Effector CD4-positive, alpha-beta T cell (primary cell): ENCODE measurements around the gene KIF25.
"Not testable (repeated sequence)": the region's sequence is repeated elsewhere in the genome, so short reads cannot be mapped to it uniquely, and the experiment has no call there.

Source experiments
- DNase-seq: peaks from one replicate; pipeline ENCODE4 v3.0.0-alpha.2; 2020

The KIF25 gene

DNA sequence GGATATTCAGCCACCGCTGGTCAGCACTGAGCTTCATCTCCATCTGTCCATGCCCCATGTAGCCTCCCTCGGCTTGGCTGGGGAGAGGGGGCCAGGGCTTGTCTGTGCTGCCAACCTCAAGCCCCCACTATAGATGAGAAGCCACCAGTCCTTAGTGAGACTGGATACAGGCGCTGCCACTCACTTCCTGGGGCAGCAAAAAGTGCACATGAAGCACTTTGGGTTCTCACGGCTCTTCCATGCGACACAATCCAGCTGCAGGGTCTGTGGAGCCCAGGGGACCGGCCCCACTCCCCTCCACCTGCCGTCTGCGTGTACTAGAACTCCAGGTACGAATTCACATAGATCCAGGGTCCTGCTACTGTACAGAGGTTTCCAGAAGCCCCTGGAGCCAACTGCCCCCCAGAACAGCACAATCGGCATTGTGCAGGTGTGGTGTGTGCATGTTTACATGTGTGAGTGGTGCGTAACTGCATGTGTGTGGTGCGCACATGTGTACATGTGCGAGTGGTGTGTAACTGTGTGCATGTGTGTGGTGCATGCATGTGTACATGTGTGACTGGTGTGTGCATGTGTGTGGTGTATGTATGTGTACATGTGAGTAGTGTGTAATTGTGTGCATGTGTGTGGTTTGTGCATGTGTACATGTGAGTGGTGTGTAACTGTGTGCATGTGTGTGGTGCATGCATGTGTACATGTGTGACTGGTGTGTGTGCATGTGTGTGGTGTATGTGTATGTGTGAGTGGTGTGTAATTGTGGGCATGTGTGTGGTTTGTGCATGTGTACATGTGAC, 76.7 kb downstream of the KIF25 start:
- no peak for DNase-seq

DNA sequence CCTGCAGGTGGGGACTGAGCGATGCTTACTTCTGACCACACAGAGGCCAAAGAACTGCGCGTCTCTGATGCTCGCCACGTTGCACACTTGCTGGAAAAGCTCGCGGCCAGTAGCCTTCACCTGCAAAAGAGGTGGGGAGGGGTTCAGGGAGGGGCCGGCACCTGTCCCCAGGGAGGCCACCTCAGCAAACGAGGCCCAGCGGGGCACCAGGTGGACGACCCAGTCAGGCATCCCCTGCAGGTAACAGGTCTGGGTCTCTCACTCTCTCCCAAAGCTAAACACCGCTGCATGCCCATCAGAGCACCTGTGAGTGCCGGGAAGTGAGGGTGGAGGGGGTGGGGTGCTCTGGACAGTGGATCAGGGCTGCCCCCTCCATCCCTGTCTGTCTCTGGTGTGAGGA, 77.7 kb downstream of the KIF25 start:
- no peak for DNase-seq

DNA sequence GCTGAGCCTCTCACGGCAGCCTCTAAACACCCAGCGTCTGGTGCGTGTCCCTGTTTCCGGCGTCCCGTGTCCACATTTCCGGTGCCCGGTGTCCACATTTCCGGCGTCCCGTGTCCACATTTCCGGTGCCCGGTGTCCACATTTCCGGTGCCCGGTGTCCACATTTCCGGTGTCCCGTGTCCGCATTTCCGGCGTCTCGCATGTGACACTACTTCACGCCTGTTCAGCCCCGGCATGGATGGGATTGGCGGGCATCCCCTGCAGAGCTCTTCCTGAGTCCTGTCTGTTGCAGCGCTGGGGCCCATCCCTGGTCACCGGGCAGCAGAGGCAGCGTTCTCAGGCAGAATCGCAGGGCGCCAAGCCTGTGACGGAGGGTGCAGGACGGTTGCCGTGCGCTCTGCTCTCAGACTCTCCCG, 78.3 kb downstream of the KIF25 start:
- DNase-seq = no peak

DNA sequence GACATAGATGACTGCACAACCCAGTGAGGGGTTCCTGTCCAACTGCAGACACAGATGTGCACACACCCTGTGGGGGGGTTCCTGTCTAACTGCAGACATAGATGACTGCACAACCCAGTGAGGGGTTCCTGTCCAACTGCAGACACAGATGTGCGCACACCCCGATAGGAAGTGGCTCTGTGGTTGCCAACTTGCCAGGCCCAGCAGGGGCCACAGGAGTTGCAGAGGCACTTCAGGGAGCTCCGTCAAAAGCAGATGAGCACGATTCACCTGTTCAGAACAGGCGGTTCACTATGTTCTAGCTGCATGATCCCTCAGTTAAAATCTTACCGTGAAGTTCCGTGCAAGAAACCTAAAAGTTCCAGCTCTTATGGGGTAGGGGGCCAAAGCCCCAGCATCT, 79.9 kb downstream of the KIF25 start:
- DNase-seq = not testable (repeated sequence)

DNA sequence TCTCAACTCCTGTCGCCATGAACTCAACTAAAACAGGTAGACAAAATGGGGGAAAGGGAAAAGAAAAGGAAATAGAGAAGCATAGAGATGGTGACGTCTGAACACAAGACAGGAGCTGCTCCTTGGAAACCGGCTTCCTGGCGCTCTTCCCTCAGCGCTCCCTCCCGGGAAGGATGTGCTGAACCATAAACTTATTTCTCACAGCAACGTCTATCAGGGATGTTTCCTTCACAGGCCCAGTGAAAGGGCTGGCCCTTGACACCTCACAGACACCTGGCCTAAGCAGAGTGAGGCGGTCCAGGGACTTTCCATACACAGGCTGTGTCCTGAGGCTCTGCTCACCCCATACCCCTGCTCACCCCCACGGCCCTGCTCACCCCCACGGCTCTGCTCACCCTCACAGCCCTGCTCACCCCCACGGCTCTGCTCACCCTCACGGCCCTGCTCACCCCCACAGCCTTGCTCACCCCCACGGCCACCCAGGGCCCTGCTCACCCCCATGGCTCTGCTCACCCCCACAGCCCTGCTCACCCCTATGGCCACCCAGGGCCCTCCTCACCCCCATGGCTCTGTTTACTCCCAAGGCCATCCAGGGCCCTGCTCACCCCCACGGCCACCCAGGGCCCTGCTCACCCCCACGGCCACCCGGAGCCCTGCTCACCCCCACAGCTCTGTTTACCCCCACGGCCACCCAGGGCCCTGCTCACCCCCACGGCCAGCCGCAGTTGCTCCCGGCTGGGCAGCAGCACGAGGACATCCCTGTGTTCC, 80.9 kb downstream of the KIF25 start:
- no peak for DNase-seq

DNA sequence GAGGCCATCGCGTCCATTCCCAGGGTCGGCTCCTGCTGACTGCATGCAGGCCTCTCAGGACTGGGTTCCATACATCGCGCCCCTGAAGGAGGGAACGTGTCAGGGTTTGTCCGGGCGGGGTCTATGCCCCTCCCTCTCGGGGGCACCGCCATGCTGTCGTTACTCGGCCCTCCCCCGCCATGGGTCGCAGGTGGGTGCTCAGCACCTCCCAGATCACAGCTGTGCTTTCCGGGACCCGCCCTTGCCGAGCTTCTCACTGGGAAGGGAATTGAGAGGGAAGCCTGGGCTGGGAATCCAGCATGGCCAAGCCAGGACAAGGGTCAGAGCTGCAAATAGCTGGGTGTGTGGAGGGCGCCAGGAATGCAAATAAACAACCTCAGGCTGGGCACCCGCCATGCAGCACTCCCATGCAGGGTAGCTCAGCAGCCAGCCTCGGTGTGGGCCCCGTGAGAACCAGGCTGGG, 81.5 kb downstream of the KIF25 start, which contains the start of gene FRMD1:
Gene FRMD1 (minus strand): TSS at position 270 of the 463 bp plus-strand sequence. CDS start 118 bp downstream, at position 152.
- no peak for DNase-seq

DNA sequence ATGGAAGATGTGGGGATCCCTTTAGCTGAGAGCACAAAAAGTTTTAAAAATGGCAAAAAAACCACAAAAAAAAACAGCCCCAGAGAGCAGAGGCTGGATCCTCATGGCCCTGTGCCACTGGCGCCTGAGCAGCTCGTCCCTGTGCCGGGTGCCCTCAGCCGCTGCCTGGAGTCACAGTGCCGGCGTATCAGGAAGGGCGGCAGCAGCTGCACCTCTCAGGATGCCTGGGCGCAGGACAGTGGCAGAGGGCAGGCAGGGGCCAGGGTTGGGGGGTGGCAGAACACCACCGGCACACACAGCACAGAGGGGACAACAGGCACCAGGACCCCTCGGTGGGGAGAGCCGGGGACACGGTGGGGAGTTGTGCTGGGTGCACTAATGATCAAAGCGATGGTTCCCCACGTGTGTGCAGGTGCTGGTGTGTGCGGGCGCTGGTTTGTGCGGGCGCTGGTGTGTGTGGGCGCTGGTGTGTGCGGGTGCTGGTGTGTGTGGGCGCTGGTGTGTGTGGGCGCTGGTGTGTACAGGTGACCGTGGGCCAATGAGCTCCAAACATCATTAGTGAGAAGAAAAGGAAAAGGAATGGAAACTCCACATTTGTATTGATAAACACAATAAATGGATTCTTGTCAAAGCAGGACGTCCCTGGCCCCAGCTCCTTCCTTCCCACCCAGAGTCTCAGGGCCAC, 83.1 kb downstream of the KIF25 start:
- DNase-seq = no peak

DNA sequence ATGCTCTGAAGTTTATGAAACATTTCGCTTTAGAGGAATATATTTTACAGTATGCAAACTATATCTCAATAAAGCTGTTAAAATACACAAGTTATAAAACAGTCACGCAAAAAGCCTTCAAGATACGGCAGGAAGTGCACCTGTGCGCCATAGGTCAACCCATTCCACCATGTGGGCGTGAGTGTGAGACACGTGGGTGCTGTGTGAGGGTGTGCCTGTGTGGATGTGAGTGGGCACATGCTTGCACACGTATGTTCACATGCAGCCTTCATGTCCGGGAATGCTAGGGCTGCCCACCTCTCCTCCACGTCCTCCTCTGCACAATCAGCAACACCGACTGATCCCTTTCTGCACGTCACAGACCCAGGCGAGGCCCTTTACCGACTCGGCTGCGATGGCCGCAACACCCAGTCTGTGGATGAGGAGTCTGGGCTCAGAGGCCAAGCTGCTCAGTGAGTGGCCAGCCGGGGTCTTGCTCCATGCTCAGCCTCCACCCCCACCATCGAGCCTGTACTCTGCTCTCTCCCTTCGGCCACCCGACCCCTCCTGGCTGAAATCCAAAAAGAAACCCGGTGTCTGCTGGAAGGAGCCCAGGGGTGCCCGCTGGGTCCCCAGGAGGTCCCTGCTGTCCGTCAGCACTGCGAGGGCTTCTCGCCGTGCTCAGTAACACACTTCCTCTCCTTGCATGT, 84.5 kb downstream of the KIF25 start:
- DNase-seq = no peak

DNA sequence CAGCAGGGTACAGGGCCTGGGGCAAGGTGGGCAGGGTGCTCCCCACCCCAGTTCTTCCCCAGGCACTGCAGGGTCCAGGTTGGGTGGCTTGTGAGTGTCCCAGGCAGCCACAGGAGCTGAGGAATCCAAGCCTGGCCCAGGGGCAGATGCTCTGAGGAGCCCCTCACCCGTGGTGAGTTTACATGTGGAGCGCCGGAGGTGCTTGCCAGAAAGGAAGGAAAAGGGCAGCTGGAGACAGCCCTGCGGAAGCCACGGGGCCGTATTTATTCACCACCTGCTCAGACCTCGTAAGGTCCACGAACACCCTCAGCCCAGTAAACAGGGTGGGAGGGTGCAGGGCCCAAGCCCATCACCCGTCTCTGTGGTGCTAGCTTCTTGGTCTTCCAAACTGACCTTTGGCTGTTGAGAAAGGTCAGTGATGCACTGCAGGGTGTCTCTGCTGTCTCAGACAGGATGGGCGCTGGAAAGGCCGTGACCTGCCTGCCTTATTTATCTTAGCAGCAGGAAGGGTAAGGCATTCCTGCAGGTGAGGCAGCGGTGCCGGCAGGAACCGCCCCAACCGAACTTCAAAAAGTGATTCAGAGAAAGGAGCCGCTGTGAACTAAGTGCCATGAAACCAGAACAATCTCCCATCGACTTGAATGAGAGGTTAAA, 85.5 kb downstream of the KIF25 start:
- no peak for DNase-seq

DNA sequence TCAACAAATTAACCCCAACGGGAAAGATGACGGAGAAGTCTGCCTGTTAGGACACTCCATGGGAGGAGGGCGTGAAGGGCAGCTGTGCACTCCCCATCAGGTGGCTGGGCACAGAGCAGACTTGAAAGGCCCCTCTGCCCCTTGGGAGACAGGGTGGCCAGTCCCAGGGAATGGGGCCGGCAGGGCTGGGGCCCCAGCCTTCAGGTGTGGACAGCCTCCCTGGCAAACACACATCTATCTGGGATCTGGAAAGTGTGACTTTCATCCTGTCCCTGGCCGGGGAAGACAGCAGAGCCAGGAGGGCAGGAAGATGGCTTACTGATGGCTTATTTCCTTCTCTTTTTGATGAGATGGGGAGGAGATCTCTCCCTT, 86.0 kb downstream of the KIF25 start:
- DNase-seq = no peak

DNA sequence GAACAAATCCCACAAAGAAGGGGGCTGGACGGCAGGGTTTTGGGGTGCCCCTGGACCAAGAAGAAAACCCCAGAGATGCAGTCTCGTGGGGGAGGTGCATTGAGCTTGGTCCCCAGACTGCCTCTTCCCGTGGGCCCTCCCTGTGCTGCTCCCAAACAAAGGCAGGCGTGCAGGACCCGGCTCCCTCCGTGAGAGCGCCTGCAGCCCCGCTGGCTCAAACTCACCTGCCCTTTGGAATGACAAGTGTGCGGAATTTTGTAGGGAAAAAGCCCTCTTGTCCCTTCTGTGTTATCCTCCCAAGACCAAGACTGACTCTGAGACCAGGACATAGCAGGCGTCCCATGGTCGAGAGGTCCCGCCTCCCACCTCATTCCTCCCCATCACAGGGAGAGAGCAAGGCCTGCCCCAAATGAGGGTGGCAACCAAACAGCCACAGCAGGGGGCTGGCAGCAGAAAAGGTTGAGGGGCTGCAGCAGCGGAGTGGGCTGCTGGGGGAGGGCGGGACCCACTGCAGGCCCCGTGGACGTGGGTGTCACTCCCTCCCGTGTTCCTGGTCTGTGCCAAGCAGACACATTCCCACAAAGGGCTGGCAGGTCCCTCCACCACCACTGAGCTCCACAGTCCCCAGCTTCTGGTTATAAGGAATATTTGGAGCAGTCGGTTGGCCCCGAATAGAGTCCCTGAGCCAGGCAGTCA, 87.1 kb downstream of the KIF25 start:
- no peak for DNase-seq

DNA sequence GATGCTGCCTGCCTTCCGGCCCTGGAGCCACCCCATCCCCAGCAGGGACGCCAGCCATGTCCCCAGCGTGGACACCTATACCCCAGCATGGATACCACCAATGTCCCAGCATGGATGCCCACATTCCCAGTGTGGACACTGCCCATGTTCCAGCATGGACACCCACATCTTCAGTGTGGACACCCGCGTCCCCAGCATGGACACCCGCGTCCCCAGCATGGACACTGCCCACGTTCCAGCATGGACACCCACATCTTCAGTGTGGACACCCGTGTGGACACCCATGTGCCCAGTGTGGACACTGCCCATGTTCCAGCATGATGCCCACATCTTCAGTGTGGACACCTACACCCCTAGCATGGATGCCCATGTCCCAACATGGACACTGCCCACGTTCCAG, 88.6 kb downstream of the KIF25 start:
- no peak for DNase-seq

DNA sequence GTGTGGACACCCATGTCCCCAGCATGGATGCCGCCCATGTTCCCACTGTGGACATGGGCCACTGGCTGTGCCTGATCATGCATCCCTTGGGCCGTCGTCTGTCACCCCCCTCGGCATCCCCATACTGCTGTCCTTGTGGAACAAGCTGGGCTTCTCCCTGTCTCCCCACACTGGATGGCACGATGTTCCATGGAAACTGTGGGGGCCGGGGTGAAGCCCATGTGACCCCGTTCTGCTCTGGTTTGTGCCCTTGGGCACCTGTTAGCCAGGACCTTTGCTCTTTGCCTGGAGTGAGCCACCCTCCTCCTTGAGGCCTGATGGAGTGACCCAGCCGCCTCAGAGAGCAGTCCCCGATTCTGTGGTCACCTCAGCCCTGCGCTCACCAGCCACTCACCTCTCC, 89.1 kb downstream of the KIF25 start:
- no peak for DNase-seq

DNA sequence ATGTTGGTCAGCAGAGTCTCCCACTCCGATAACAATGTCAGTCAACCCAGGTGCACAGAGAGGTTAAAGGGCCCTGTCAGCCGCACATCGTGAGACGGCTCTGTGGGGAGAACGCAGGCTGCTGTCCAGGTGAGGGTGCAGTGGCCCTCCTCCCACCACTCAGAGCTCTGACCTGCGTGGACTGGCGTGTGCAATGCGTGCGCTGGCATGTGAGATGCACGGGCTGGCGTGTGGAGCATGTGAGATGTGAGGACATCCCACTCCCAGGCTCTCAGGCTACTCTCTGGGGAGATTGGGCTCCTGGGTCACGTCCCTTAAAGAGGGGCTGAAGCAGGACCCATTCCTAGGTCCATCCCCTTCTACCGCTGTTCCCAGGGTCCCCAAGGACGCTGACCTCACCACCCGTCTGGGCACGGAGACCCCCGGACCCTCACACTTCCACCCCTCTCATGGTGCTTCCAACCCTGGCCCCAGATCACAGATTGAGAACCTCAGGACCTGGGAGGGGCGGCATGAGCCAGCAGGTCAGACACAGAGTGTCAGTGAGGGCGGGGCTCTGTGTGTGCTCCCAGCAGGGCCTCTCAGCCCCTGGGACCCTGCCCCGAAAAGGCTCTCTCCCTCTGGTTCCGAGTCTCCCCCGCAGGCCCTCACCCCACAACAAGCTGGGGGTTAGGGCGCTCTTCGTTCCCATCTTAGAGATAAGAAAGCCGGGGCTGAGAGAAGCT, 90.1 kb downstream of the KIF25 start:
- DNase-seq = no peak

DNA sequence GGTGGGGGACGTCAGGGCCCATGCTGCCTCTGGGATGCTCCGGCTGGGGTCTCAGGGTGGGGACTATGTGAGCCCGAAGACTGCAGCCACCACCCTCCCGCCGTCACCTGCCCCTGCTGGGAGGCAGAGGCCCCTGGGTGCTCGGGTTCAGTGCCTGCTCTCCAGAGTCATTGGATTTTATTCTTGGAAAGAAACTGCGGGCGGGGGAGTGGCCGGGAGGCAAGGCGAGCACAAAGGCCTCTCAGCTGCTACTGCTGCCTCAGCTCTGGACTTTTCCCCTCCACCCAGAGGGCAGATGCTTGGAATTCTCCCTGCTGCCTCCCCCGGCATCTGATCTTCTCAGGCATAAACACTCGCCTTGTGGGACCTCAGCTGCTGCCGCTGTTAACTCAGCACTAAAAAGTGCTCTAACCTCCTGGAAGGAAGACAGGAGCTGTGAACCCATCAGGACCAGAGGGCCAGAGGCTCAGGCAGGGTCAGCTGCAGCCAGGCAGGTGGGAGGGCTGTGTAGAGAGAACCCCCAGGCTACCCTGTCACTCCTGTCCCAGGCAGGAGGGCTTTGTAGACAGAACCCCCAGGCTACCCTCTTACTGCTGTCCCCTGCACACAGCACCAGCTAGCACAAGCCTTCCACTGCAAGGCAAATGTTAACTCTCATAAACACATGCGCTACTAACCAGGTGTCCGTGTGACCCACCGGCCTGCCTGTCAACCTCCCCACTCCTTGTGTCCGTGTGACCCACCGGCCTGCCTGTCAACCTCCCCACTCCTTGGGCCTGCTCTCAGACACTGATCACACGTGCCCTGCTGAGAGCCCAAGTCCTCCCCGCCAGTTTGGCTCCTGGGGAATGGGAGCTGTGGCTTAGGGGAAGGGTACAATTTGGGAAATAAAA, 90.9 kb downstream of the KIF25 start:
- no peak for DNase-seq

DNA sequence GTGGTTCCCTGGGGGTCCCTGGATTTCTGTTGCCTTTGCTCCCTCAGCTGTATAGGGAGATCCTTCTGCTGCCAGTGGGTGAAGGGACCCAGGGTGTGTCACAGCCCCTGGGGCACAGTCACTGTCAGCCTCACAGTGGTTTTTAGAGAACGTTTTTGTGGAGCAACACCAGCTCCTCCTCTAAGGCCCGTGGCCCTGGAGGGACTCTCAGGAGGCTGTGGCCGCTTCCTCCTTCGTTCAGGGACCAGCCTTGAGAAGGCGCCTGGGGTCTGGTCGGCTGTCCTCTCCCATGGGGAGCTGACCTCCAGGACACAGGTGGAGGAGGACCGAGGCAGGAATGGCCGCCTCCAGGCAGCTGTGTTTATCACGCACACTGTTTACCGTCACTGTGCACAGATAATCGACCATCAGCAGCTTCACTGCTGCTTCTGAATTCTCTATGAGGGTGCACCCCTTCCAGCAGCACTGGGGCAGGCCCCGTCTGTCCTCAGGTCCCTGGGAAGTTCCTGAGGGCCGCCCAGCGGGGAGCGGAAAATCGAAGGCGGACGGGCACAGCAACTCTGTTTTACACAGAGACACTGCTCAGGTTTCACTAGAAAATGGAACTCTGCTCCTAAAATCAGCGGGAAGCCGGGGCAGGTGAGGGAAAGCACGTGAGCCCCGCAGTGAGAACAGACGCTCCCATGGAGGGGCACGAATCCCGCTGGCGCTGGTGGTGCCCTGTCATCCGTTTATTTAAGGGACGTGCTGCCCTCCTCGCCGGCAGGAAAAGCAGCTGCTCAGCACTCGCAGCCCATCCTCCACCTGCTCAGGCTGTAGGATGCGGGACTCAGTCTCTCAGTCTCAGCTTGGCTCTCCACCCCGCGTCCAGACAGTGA, 92.0 kb downstream of the KIF25 start:
- no peak for DNase-seq

DNA sequence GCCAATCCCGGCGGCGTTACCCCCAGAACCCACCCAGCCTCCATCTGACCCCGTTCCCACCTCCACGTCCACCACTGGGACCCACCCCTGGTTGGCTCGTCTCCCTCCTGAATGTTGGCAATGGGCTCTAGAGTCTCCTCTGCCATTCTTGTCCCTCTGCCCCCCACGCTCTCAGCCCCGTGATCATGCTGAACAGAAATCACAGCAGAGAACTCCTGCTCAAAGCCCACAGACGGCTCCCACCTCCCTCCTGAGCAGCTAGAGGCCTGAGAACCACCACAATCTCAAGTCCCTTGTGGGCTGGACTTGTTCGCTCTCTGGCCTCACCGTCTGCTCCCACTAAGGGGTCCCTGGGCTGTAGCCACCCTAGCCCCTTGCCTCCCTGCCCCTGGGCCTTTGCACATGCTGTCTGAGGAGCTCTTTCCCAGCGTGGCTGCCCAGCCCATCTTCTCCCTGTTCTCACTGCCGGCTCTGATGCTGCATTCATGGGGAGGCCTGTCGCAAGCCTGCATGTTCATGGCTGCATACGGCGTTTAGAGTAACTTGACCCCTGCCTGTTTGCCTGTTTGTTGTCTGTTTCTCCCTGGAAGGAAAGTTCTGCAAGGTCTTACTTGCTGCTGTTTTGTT, 92.7 kb downstream of the KIF25 start:
- DNase-seq = no peak

DNA sequence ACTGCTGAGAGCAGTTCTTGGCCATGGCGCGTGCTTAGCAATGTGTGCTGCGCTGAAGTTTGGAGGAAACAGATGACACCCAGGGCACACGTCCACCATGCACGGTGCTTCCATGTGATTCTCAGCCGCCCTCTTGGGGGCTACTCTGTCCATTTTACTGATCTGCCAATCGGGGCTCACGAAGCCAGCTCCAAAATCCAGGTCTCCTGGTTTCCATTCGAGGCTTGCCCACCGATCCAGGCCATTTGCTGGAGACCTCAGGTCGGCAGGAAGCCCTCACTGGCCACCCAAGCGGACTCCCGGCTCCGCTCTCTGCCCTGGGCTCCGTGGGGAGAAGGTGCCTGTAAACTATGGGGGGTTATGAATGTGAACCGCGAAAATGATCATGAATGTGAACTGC, 93.2 kb downstream of the KIF25 start:
- DNase-seq = no peak
